RWPE2 (cell line): ENCODE data around the gene YWHAH.

Experiments used
- ATAC-seq: fragments of 200-7000 bp; cut with Tn5 transposase; 3 replicates; pipeline ENCODE4 v1.9.1; 2021; ENCODE audit warnings: low read depth
- DNase-seq: peaks from one replicate; pipeline ENCODE4 v3.0.0-alpha.2; 2020; ENCODE audit warnings: low spot score
- H3K27ac ChIP-seq: fragments of 450-650 bp; 2 replicates; pipeline ENCODE4 v1.5.1; 2017; ENCODE audit warnings: mild to moderate bottlenecking; ENCODE audit not compliant: poor library complexity, severe bottlenecking
- H3K27me3 ChIP-seq: fragments of 250-450 bp; sonication (Bioruptor Pico); 2 replicates; pipeline ENCODE4 v1.5.1; 2021; ENCODE audit warnings: mild to moderate bottlenecking, moderate library complexity; ENCODE audit not compliant: insufficient read depth, poor library complexity, severe bottlenecking
- H3K36me3 ChIP-seq: fragments of 250-450 bp; sonication (Bioruptor Pico); 2 replicates; pipeline ENCODE4 v1.5.1; 2020; ENCODE audit warnings: low read depth, mild to moderate bottlenecking, moderate library complexity
- H3K4me1 ChIP-seq: fragments of 250-450 bp; sonication (Bioruptor Pico); 2 replicates; pipeline ENCODE4 v1.5.1; 2021; ENCODE audit warnings: mild to moderate bottlenecking, moderate library complexity; ENCODE audit not compliant: insufficient read depth, poor library complexity, severe bottlenecking
- H3K4me3 ChIP-seq: fragments of 250-450 bp; sonication (Bioruptor Pico); 2 replicates; pipeline ENCODE4 v1.5.1; 2021; ENCODE audit warnings: mild to moderate bottlenecking, moderate library complexity; ENCODE audit not compliant: severe bottlenecking
- H3K9me3 ChIP-seq: fragments of 250-450 bp; sonication (Bioruptor Pico); 2 replicates; pipeline ENCODE4 v1.5.1; 2021; ENCODE audit warnings: mild to moderate bottlenecking, moderate library complexity; ENCODE audit not compliant: severe bottlenecking
- TF ChIP-seq, protein P1 (sequence below): fragments of 450-650 bp; IDR thresholded peaks from one replicate; pipeline ENCODE4 v1.5.1; 2017; ENCODE audit warnings: mild to moderate bottlenecking, moderate library complexity; ENCODE audit not compliant: poor library complexity, severe bottlenecking

YWHAH gene

DNA sequence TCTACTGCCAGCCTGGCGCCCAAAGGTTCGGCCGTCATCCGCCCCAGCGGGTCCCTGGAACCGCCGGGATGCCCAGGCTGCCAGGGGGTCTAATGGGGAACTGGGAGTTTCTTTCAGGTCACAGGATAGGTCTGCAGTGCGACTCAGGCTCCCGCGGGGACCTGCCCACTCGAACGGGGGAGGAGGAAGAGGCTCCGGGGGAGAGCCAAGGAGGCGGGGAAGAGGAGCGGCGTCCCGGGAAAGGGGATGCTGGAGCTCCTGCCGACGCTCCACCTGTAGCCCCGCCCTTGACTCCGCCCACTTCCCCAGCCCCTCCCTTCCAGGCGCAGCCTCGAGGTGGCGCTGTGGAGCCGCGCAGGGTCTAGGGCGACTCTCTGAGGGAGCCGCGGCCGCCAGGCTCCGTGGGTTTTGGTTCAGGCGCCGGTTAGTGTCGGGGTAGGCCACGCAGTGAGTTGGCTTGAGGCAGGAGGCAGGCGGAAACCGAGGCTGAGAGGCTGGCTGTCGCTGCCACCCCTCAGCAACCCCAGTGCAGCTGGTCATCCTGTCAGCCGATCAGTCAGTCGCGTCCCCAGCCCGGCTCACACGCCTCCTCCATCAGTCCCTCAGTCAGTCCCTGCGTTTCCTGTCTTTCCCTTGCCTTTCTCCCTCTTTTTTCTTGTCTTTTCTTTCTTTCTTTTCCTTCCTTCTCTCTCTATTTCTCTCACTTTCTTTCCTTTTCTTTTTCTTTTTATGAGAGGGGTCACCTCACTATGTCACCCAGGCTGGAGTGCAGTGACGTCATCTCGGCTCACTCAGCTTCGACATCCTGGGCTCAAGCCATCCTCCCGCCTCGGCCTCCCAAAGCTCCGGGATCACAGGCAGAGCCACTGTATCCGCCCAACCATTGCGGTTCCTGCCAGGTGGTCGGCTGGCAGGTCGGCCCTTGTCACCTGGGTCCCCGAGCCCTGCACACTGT is 26.4 kb downstream of the YWHAH start:
- Histone ChIP-seq H3K36me3 (no peaks in the 10 kb centered on the region), H3K4me3 (peak overlapping the region; percentile 40), H3K9me3 (no peaks in the 10 kb centered on the region), H3K4me1 (no peaks in the 10 kb centered on the region), H3K27me3 (no peaks in the 10 kb centered on the region), H3K27ac (no peak overlapping the region)
- TF ChIP-seq, protein P1, sequence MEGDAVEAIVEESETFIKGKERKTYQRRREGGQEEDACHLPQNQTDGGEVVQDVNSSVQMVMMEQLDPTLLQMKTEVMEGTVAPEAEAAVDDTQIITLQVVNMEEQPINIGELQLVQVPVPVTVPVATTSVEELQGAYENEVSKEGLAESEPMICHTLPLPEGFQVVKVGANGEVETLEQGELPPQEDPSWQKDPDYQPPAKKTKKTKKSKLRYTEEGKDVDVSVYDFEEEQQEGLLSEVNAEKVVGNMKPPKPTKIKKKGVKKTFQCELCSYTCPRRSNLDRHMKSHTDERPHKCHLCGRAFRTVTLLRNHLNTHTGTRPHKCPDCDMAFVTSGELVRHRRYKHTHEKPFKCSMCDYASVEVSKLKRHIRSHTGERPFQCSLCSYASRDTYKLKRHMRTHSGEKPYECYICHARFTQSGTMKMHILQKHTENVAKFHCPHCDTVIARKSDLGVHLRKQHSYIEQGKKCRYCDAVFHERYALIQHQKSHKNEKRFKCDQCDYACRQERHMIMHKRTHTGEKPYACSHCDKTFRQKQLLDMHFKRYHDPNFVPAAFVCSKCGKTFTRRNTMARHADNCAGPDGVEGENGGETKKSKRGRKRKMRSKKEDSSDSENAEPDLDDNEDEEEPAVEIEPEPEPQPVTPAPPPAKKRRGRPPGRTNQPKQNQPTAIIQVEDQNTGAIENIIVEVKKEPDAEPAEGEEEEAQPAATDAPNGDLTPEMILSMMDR, result peak; percentile 96
- DNase-seq (peak; percentile 84), ATAC-seq (peak; percentile 86)

DNA sequence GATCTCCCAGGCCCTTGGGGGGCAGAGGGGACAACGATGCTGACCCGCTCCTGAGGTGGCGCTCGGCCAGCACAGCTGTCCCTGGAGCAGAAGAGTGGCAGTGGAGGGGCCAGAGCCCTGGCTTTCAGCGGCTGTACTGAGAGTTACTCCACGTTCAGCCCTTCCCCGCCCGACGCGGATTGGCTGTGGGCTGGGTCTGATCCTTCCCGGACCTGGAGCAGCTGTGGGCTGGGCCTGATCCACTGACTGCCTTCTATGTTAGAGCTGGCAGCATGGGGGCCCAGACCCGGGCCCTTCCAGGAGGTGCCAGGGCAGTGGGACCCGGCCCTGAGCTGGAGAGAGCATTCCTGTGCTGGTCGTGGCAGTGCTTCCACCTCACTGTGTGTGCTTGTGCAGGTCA is 27.8 kb downstream of the YWHAH start:
- H3K9me3 ChIP-seq, result no peaks in the 10 kb centered on the region
- ATAC-seq, result no peak

DNA sequence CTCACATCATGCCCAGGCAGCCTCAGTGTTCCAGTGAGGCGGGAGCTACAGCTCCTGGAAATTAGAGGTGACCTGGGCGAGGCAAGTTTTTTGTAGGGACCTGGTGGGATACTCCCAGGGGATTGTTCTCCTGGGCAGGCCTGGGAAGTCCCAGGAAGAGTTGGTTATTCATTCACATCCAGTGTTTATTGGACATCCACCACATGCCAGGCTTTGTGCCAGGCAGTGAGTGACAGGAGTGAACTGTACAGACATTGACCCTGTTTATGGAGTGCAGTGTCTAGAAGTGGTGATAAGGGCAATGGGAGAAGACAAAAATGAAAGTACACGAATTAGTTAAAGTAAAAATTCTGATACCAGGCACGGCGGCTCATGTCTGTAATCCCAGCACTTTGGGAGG is 29.4 kb downstream of the YWHAH start:
- TF ChIP-seq, protein P1, result no peak
- Histone ChIP-seq H3K4me1 (no peaks in the 10 kb centered on the region), H3K9me3 (no peaks in the 10 kb centered on the region), H3K27ac (no peak overlapping the region), H3K4me3 (no peak overlapping the region), H3K36me3 (no peaks in the 10 kb centered on the region), H3K27me3 (no peaks in the 10 kb centered on the region)
- DNase-seq, result no peak
- no peak for ATAC-seq

More for the DNA sequence above, 27.8 kb downstream of the YWHAH start:
- Histone ChIP-seq H3K36me3 (no peaks in the 10 kb centered on the region), H3K4me3 (no peak overlapping the region), H3K4me1 (no peaks in the 10 kb centered on the region), H3K27me3 (no peaks in the 10 kb centered on the region), H3K27ac (no peak overlapping the region)
- TF ChIP-seq, protein P1, result no peak
- DNase-seq, result no peak

DNA sequence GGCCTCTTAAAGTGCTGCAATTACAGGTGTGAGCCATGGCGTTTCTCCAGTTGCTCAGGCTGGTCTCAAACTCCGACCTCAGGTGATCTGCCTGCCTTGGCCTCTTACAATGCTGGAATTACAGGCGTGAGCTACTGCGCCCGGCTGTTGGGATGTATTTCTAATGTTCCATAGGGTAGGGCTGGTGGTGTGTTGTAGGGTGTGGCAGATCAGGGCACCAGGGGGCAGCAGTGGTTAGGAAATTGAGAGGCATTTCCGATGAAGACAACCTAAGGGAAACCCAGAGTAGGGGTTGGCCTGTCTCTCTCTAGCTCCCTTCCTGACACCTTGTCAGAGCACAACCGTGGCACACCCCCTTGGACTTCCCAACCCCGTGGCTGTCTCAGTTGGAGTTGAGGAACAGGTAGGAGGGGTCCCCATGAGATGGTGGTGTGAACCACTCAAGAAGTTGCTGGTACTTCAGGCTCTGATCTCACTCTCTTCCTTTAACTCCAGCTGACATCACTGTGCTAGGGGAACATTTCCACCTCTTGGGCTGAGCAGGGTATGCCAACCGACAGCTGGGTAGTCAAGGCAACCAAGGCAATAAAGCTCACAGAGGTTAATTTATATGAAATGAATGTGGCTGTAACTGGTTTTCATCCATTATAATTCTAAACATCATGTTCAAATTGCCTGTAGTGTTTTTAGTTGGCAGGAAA is 33.0 kb downstream of the YWHAH start:
- Histone ChIP-seq H3K4me1 (no peaks in the 10 kb centered on the region), H3K27ac (no peak overlapping the region), H3K36me3 (no peaks in the 10 kb centered on the region), H3K9me3 (no peaks in the 10 kb centered on the region), H3K4me3 (no peak overlapping the region), H3K27me3 (no peaks in the 10 kb centered on the region)
- ATAC-seq, result peak; percentile 97
- TF ChIP-seq, protein P1, result peak; percentile 87
- DNase-seq, result peak; percentile 71

DNA sequence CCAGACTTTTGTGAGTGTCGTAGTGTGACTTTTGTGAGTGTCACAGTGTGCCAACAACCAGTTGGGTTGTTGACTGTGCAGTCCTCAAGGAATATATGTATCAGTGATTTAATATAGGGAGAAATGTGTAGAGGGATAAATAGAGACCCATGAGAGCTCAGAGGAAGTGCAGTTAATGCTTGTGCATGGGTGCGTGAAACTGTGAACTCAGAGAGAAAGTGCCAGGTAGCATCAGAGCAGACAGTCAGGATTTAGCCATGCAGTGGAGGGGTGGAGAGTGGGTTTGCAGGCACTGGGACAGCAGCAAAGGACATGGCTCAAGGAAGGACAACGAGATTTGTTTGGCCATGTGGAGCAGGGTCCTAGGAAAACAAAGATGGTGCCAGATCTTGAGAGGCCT is 33.6 kb downstream of the YWHAH start:
- DNase-seq (no peak), ATAC-seq (no peak)
- Histone ChIP-seq H3K27me3 (no peaks in the 10 kb centered on the region), H3K4me1 (no peaks in the 10 kb centered on the region), H3K4me3 (no peak overlapping the region), H3K36me3 (no peaks in the 10 kb centered on the region), H3K9me3 (no peaks in the 10 kb centered on the region), H3K27ac (no peak overlapping the region)
- TF ChIP-seq, protein P1, result no peak
